ENCODE data around the gene NDST1.

GRCh38 chr5:150578781-150579461 is 71.0 kb downstream of the NDST1 start:
- no peak for TF ChIP-seq CTCF (optimal IDR thresholded peaks at IDR 0.05 in 1 of 3, IDR thresholded peaks at IDR 0.05 in 1 of 3, conservative IDR thresholded peaks at IDR 0.05 in 1 of 3; ENCODE audit: extremely low read depth in 1 of 3, insufficient read depth in 2 of 3, low read length in 3 of 3)
- TF ChIP-seq EZH2 (IDR thresholded peaks at IDR 0.05; ENCODE audit: low read length) = no peak
